NCI-H748 (cell line): Measurements from ENCODE around the gene ROCK2.
"Not testable (repeated sequence)": the region's sequence is repeated elsewhere in the genome, so short reads cannot be mapped to it uniquely, and the experiment has no call there.

Source experiments
- DNase-seq: peaks from one replicate; lab custom pipeline; 2025; ENCODE audit not compliant: unreplicated experiment; lab: John Stamatoyannopoulos, UW

Gene ROCK2

GRCh38 chr2:11239666-11240462 lies 104.6 kb downstream of the ROCK2 start:
- no peak for DNase-seq

GRCh38 chr2:11239147-11239546 lies 105.3 kb downstream of the ROCK2 start:
- DNase-seq = no peak

DNA sequence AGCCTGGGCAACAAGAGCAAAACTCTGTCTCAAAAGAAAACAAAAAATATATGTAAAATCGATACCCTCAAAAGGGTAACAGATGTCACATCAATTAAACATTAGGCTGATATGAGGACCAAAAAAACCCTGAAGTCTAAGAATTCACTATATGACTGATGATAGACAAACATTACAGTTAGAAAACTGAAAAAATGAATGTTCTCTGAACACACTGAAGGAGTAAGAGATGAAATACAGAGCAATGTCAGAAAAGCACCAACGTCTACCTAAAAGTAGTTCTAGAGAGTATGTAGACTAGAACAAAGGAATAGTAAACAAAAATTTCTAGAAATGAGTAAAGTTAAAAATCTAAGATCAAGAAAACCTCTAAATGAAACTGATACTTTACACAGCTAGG lies 107.3 kb downstream of the ROCK2 start:
- no peak for DNase-seq

DNA sequence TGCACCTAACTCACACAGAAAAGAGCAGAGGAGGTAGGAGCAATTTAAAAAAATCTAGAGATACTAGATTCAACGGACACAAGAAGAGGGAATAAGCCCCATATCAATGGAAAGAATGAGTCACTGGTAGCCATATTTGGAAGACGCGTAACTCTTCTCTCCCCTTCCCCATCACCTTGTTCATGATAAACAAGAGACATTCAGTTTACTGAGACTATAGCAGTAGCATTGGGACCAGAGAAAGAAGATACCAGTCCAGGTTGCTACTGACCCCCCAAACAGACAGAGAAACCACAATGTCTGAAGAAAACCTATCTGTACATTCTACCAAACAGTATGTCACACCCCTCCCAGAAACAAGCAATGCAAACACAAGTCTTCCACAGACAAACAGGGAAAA lies 108.1 kb downstream of the ROCK2 start:
- no peak for DNase-seq

DNA sequence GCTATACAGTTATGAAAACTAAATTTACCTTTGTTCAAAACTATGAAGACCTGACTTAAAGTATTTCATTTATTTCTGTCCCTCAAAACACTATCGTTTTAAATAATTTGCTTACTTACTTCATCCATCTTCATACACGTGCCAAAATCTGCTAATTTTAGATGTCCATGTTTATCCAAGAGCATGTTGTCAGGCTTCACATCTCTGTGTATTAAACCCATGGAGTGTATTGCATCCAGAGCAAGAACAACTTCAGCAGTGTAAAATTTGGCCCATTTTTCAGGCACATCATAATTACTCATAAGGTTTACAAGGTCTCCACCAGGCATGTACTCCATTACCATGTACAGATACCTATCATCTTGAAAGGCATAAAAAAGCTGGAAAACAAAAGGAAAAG lies 108.9 kb downstream of the ROCK2 start:
- DNase-seq = no peak

- peak; percentile 18 for DNase-seq
Observed at GRCh38 chr2:11234309-11234708, 110.1 kb downstream of the ROCK2 start.

- DNase-seq = not testable (repeated sequence)
Observed at GRCh38 chr2:11231193-11231592, 113.2 kb downstream of the ROCK2 start.

DNA sequence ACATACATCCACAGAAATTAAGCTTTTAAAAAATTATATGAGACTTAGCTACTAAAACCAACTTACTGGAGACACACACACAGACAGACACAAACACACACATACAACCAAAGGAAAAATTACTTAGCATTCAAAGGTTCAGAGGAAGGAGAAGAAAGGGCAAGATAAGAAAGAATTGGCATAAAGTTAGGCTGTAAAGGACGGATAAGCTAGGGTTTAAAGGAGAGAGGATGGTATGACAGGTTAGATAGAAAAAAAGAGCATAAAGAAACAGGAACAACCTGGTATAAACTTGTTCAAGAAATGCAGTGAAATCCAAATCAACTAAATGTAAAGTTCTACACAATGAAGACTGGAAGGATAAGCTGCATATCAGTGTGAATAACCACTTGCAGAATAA lies 115.7 kb downstream of the ROCK2 start:
- no peak for DNase-seq

- DNase-seq = no peak
Observed at GRCh38 chr2:11227595-11227994, 116.8 kb downstream of the ROCK2 start.

DNA sequence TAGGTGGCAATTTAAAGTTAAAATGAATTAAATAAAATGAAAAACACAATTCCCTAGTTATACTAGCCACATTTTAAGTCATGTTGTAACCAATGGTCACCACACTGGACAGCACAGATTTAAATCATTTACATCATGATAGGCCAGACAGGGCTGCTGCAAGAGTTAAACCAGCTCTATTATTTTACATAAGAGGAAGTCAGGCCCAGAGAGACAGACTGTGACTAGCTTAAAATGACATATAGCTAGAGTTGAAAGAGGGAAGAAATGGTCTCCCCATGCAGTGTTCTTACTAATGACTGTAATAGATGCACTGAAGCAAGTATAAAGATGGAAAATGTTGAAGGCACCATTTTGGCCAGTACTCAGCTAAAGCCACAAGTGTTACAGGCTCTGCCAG lies 119.5 kb downstream of the ROCK2 start:
- DNase-seq = no peak

DNA sequence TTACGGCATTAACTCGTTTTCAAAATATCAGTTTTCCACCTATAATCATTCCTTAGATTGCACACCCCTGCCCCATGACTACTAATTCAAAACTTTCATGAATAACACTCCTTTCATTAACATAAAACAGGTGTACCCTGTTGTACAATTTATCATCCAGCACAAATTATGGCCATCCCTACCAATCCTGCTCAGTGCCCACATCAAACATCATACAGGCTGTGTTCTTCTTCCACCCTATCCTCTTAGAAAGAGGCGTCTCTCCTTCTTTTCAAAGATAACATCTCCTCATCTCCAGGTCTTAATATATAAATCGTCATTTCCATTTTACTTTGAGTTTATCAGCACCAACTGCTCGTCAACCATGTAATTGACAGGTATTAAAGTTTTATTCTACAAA lies 121.6 kb downstream of the ROCK2 start:
- no peak for DNase-seq

- DNase-seq = no peak
Observed at GRCh38 chr2:11220445-11220844, 124.0 kb downstream of the ROCK2 start.

- no peak for DNase-seq
Observed at GRCh38 chr2:11215407-11215806, 129.0 kb downstream of the ROCK2 start.

GRCh38 chr2:11214770-11215169 lies 129.7 kb downstream of the ROCK2 start:
- DNase-seq = no peak

DNA sequence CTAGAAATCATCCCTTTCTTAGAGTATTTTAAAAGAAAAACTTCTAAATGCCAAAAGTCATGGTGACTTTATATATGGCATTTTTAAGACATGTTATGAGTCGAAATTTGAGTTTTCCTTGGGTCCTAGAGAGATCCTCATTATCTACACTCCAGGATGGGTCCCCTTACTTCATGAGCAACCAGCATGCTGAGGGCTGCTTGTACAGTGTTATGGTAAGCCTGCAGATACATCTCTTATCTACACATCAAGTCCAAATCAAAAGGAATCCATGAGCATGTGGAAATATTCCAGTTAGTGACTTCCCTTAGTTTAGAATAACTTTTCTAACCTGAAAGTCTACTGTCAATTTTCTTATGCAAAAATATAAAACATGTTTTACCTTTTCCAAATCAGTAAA lies 130.5 kb downstream of the ROCK2 start:
- DNase-seq = no peak

DNA sequence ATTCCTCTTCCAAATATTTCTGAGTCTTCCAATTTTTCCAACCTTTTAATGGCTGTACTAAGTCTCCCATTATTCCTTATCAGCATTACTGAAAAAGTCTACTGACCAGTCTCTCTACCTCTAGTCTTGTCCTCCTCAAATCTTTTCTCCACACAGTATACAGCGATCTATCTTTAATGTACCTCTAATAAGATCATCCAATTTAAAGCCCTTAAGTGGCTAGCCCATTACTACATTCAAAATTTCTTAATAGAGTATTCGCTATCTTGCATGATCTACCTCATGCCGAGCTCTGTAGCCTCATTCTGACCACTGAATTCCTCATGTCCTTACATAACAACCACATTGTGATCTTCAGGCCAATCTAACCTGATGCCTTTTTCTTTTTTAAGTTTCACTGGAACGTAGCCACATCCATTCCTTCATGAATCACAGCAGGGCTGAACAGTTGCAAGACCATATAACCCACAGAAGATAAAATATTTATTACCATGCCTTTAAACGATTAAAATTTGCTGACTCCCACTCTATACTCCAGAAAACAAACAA lies 131.3 kb downstream of the ROCK2 start:
- no peak for DNase-seq

GRCh38 chr2:11212645-11213044 lies 131.8 kb downstream of the ROCK2 start:
- no peak for DNase-seq

DNA sequence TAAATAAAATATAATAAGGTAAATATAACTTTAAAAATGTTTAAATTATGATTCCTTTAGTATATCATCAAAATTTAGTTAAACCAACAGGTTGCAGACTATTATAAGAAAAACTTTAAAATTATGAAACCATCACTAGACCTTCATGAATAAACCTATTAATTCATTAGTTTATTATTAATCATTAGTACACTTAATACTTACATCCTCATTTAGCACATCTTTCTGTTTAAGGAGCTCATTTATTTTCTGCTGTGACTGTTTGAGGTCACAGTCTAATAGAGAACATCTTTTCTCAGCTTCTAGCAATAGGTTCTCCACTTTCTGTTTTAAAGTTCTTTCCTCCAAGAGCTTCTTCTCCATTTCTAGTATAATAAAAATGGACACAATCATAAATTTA lies 136.4 kb downstream of the ROCK2 start:
- no peak for DNase-seq

- DNase-seq = no peak
Observed at GRCh38 chr2:11203480-11203879, 141.0 kb downstream of the ROCK2 start.

DNA sequence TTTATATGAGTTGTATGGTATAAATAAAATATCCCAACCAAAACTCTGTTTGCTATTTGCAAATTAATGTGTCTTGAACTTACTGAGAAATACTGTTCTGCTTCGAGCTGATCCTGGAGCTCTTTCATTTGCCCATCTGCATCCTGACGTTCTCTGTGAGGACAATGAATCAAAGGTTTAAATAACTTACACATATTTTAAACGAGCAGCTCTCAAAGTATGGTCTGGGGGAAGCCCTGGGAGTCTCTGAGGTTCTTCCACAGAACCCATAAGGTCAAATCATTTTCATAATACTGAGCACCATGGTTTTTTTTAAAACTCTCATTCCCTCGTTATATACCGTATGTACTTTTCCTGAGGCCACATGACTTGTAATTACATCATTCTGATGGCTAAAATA lies 142.5 kb downstream of the ROCK2 start:
- DNase-seq = no peak

DNA sequence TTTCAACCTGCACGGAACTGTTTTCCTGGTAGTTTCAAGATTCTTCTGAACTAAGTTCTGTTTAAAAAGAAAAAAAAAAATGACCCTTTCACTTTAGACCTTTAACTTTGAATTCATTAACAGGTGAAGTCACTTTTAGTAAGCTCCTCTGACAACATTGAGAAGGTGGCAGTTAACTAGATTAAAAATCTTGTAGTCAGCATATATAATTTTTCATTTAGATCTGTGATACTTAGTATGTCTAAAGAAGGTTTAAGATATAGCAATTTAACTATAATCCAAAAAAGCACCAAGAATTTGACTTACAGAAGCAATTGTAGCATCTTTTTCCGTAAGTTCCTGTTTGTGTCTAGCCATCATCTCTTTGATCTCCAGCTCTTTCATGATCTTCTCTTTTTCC lies 143.8 kb downstream of the ROCK2 start:
- DNase-seq = no peak

- no peak for DNase-seq
Observed at GRCh38 chr2:11196246-11196645, 148.2 kb downstream of the ROCK2 start.

DNA sequence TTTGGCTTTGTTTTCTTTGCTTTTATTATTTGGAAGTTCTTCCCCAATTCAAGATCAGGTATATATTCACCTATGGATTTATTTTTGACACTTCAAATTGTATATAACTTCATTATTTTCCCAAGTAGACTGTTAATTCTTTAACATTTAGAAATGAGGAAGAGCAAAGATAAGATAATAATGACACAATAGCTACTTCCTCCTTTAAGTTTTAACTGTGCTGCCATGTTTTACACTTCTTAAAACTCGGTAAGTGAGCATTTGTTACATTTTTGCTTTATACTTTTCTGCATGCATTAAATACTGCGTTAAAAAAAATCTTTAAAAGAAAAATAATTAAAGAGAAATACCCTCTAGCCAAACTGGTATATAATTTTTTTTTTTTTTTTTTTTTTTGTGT lies 156.7 kb downstream of the ROCK2 start:
- no peak for DNase-seq
